Neural progenitor cell (in vitro differentiated cells): ENCODE results near the gene SMAD9.

Source experiments
- EZH2phosphoT487 ChIP-seq: fragments of 200-600 bp; sonication (generic); IDR thresholded peaks from 2 replicates; pipeline ENCODE4 v1.6.1; 2017; ENCODE audit warnings: antibody characterized with exemption
- TF ChIP-seq, protein P1 (sequence below): fragments of 200-600 bp; sonication (generic); IDR thresholded peaks from 2 replicates; pipeline ENCODE4 v1.5.1; 2017; ENCODE audit warnings: antibody characterized with exemption, mild to moderate bottlenecking

DNA sequence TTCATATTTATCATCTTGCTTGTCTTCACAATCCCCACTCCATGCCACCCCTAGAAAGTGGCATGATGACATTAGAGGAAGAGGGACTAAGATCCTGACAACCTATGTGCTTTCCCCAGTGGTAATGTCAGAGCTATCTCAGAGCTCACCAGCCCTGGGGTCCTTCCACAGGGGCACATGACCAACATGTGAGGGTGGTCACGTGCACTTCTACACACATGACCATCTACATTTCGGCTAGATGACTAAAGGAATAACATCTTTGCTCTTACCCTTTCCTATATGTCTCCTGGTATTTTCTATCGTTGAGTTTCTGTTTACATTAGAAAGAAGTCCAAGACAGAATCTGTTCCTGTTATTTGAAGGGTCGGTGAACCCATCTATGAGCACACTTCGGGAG, 54.8 kb downstream of the SMAD9 start:
- TF ChIP-seq, protein P1, sequence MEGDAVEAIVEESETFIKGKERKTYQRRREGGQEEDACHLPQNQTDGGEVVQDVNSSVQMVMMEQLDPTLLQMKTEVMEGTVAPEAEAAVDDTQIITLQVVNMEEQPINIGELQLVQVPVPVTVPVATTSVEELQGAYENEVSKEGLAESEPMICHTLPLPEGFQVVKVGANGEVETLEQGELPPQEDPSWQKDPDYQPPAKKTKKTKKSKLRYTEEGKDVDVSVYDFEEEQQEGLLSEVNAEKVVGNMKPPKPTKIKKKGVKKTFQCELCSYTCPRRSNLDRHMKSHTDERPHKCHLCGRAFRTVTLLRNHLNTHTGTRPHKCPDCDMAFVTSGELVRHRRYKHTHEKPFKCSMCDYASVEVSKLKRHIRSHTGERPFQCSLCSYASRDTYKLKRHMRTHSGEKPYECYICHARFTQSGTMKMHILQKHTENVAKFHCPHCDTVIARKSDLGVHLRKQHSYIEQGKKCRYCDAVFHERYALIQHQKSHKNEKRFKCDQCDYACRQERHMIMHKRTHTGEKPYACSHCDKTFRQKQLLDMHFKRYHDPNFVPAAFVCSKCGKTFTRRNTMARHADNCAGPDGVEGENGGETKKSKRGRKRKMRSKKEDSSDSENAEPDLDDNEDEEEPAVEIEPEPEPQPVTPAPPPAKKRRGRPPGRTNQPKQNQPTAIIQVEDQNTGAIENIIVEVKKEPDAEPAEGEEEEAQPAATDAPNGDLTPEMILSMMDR: no peak
- no peak for TF ChIP-seq EZH2phosphoT487
